ENCODE data around the gene TMOD2.

DNA sequence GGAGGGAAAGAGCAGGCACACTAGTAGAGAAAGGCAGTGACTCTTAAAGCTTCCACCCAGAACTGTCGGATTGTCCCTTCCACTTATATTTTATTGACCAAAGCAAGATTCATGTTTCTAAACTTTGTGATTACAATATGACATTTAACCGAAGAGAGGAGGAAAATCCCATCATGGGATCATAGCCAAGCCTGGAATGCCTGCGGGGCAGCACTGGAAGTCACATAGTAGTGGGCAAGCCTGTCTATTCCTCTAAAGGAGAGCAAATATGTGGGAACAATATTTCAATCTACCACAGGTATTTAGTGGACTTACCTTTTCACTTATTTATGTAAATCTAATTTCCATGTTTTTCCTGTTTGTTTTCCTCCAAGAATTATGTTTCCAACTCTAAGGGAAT lies 74.3 kb downstream of the TMOD2 start:
- TF ChIP-seq, protein P1, sequence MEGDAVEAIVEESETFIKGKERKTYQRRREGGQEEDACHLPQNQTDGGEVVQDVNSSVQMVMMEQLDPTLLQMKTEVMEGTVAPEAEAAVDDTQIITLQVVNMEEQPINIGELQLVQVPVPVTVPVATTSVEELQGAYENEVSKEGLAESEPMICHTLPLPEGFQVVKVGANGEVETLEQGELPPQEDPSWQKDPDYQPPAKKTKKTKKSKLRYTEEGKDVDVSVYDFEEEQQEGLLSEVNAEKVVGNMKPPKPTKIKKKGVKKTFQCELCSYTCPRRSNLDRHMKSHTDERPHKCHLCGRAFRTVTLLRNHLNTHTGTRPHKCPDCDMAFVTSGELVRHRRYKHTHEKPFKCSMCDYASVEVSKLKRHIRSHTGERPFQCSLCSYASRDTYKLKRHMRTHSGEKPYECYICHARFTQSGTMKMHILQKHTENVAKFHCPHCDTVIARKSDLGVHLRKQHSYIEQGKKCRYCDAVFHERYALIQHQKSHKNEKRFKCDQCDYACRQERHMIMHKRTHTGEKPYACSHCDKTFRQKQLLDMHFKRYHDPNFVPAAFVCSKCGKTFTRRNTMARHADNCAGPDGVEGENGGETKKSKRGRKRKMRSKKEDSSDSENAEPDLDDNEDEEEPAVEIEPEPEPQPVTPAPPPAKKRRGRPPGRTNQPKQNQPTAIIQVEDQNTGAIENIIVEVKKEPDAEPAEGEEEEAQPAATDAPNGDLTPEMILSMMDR (IDR thresholded peaks at IDR 0.05), result no peak
- TF ChIP-seq POLR2A (IDR thresholded peaks at IDR 0.05), result no peak
